Effector memory CD4-positive, alpha-beta T cell (primary cell): Measurements from ENCODE around the gene MYO1B.

Experiments used
- DNase-seq, 3 donors: peaks; one replicate each; pipeline ENCODE4 v3.0.0-alpha.2; 2020
- H3K27ac ChIP-seq: 2 replicates; pipeline ENCODE4 v1.7.0; 2013; ENCODE audit warnings: mild to moderate bottlenecking, low read length, moderate library complexity; ENCODE audit not compliant: insufficient read depth, poor library complexity, severe bottlenecking
- H3K27me3 ChIP-seq: replicated peaks from 2 replicates; pipeline ENCODE4 v1.7.0; 2013; ENCODE audit warnings: mild to moderate bottlenecking, low read length; ENCODE audit not compliant: insufficient read depth, control insufficient read depth, poor library complexity, severe bottlenecking
- H3K36me3 ChIP-seq: 2 replicates; pipeline ENCODE4 v1.7.0; 2013; ENCODE audit warnings: mild to moderate bottlenecking, low read length, moderate library complexity; ENCODE audit not compliant: control insufficient read depth, insufficient read depth
- H3K4me1 ChIP-seq: 2 replicates; pipeline ENCODE4 v1.7.0; 2013; ENCODE audit warnings: low read length, mild to moderate bottlenecking; ENCODE audit not compliant: control insufficient read depth, insufficient read depth, poor library complexity, severe bottlenecking
- H3K4me3 ChIP-seq: 2 replicates; pipeline ENCODE4 v1.7.0; 2013; ENCODE audit warnings: low read length, low read depth, mild to moderate bottlenecking; ENCODE audit not compliant: insufficient read depth, poor library complexity, severe bottlenecking
- H3K9me3 ChIP-seq: 2 replicates; pipeline ENCODE4 v1.7.0; 2013; ENCODE audit warnings: mild to moderate bottlenecking, low read length, moderate library complexity; ENCODE audit not compliant: control insufficient read depth

Gene MYO1B

DNA sequence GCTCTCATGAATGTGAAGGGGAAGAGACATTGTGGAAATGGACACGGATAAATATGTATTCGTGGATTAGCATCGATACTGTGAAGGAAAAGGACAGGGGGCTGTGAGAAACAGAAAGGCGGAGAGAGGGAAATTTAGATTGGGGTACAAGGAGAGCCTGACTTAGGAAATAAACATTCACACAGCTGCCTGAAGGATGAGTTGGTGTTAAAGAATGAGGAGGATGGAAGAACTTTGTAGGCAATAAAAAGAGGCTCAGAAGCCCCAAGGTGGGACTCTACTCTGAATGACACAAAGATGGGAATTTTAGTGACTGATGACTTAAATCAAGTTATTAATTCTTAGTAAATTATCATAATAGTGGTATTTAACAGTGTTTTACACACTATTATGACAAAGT lies 10.1 kb downstream of the MYO1B start:
- H3K36me3 ChIP-seq = no peaks in the 10 kb centered on the region
- H3K9me3 ChIP-seq = no peaks in the 10 kb centered on the region
- no peak overlapping the region for H3K4me3 ChIP-seq
- no peaks in the 10 kb centered on the region for H3K4me1 ChIP-seq
- DNase-seq = no peak
- no peak overlapping the region for H3K27ac ChIP-seq
- no peaks in the 10 kb centered on the region for H3K27me3 ChIP-seq

DNA sequence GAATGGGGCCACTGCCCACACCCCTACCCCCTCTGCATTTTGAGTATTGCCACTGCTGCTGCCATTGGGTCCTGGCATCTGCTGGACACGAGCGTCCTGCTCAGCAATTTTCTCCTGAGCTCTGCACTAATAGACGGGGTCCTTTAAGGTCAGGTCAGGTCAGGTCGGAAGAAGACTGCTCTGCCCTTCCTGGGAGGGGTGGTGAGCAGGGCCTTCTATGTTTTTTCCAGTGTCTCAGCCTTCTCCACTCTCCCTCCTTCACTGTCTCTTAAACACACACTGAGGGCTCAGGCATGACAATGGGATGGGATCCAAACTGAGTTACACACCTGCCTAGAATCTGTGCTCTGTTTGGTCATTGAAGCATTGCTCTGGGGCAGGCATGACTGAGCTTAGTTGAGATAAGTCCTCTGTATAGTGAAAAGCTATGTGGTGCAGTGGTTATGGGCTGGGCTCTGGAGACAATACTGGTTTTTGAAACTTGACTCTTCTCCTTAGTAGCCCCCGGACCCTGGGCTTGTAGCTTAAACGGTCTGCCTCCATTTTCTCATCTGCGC lies 10.6 kb downstream of the MYO1B start:
- H3K9me3 ChIP-seq = no peaks in the 10 kb centered on the region
- no peaks in the 10 kb centered on the region for H3K27me3 ChIP-seq
- no peak overlapping the region for H3K4me3 ChIP-seq
- DNase-seq = no peak
- no peaks in the 10 kb centered on the region for H3K4me1 ChIP-seq
- H3K27ac ChIP-seq = no peak overlapping the region
- no peaks in the 10 kb centered on the region for H3K36me3 ChIP-seq

- no peak overlapping the region for H3K4me3 ChIP-seq
- no peaks in the 10 kb centered on the region for H3K9me3 ChIP-seq
- H3K4me1 ChIP-seq = no peaks in the 10 kb centered on the region
- no peaks in the 10 kb centered on the region for H3K27me3 ChIP-seq
- DNase-seq = no peak
- H3K36me3 ChIP-seq = no peaks in the 10 kb centered on the region
- H3K27ac ChIP-seq = no peak overlapping the region
These were observed 12.7 kb downstream of the MYO1B start for GRCh38 chr2:191257934-191258333.

GRCh38 chr2:191258996-191259395 lies 13.8 kb downstream of the MYO1B start:
- no peak for DNase-seq
- Histone ChIP-seq H3K4me1 (no peaks in the 10 kb centered on the region), H3K36me3 (no peaks in the 10 kb centered on the region), H3K4me3 (no peak overlapping the region), H3K27ac (no peak overlapping the region), H3K9me3 (no peaks in the 10 kb centered on the region), H3K27me3 (no peaks in the 10 kb centered on the region)

- Histone ChIP-seq H3K4me3 (no peak overlapping the region), H3K36me3 (no peaks in the 10 kb centered on the region), H3K27ac (no peak overlapping the region), H3K27me3 (no peaks in the 10 kb centered on the region), H3K9me3 (no peaks in the 10 kb centered on the region), H3K4me1 (no peaks in the 10 kb centered on the region)
- DNase-seq = no peak
These were observed 17.2 kb downstream of the MYO1B start for GRCh38 chr2:191262436-191262835.

- H3K36me3 ChIP-seq = no peaks in the 10 kb centered on the region
- H3K4me1 ChIP-seq = no peaks in the 10 kb centered on the region
- DNase-seq = no peak
- no peak overlapping the region for H3K27ac ChIP-seq
- no peaks in the 10 kb centered on the region for H3K27me3 ChIP-seq
- no peaks in the 10 kb centered on the region for H3K9me3 ChIP-seq
- H3K4me3 ChIP-seq = no peak overlapping the region
These were observed 17.8 kb downstream of the MYO1B start for GRCh38 chr2:191263050-191263449.

DNA sequence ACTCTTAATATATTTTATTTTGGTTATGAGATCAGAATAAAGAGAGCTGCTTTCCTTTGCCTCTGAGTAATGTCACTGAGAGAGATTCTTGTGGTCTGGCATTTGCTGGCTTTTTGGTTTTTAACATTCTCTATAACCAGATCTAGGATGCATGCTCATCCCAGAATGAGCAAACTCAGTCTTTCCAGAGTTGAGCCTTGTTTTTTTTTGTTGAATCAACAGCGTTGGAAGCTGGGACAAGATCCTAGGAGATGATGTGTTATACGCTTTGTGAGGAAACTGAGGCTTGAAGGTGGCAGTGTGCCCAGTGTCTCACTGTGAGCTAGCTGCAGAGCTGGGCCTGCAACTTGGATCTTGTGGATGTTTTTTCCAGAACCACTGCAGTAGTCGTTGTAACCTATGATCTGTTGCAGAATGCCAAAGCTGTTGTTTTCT lies 19.5 kb downstream of the MYO1B start:
- H3K27ac ChIP-seq = no peak overlapping the region
- H3K9me3 ChIP-seq = no peaks in the 10 kb centered on the region
- H3K4me3 ChIP-seq = no peak overlapping the region
- no peak for DNase-seq
- H3K27me3 ChIP-seq = no peaks in the 10 kb centered on the region
- no peaks in the 10 kb centered on the region for H3K36me3 ChIP-seq
- no peaks in the 10 kb centered on the region for H3K4me1 ChIP-seq

- no peak overlapping the region for H3K27ac ChIP-seq
- no peak overlapping the region for H3K4me3 ChIP-seq
- no peaks in the 10 kb centered on the region for H3K27me3 ChIP-seq
These were observed 20.3 kb downstream of the MYO1B start for GRCh38 chr2:191265311-191266170.

DNA sequence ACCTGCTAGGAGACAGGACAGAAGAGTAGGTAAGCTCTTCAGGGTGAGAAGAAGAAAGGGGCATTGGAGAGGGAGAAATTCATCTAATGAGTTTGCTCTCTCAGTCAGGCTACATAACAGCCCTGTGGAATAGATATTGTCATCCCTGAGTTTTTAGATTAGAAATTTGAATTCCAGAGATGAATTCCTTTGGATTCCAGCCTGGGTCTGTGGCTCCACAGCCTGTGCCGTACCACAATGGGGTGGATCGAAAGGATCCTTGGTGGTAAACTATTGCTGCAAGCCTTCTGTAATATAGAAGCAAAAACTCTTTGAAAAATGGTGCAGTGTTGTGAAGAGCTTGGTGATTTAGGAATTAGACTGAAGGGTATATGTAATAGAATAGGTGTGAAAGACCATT lies 21.0 kb downstream of the MYO1B start:
- Histone ChIP-seq H3K36me3 (no peaks in the 10 kb centered on the region), H3K27ac (no peak overlapping the region), H3K27me3 (no peaks in the 10 kb centered on the region), H3K4me1 (no peaks in the 10 kb centered on the region), H3K4me3 (no peak overlapping the region), H3K9me3 (no peaks in the 10 kb centered on the region)
- no peak for DNase-seq

More at GRCh38 chr2:191265311-191266170, 20.3 kb downstream of the MYO1B start:
- H3K9me3 ChIP-seq = no peaks in the 10 kb centered on the region
- H3K36me3 ChIP-seq = no peaks in the 10 kb centered on the region
- DNase-seq = no peak
- no peaks in the 10 kb centered on the region for H3K4me1 ChIP-seq

DNA sequence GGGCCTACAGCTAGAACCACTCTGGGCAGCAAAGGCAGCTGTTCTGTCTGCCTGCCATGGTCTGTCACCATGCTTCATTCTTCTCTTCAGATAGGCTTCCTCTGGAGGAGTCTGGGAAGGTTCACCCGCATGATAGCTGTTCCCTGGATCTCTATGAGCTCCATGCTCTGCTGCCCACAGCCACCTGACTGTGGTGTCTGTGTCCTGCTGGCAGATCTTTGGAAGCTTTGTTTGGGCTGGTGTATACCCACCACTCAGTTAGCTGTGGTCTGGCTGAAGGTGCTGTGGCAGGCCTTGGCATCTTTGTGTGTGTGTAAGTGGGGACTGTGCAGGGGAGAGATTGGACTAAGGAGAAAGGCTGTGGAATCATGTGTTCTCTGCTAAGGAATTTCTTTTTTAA lies 23.4 kb downstream of the MYO1B start:
- Histone ChIP-seq H3K27me3 (no peaks in the 10 kb centered on the region), H3K27ac (no peak overlapping the region), H3K36me3 (no peaks in the 10 kb centered on the region), H3K4me3 (no peak overlapping the region), H3K4me1 (no peaks in the 10 kb centered on the region), H3K9me3 (no peaks in the 10 kb centered on the region)
- DNase-seq = no peak
